GM12865 (cell line): ENCODE measurements around the gene WDR45B.

Experiments
- DNase-seq: peaks from one replicate; pipeline ENCODE4 v3.0.0; 2010; ENCODE audit warnings: low read depth
- H3K4me3 ChIP-seq: 2 replicates; pipeline ENCODE4 v1.5.1; 2011; ENCODE audit warnings: mild to moderate bottlenecking, low read depth, low read length, control low read depth
- TF ChIP-seq, protein P1 (sequence below): IDR thresholded peaks from 2 replicates; pipeline ENCODE4 v1.5.1; 2011; ENCODE audit warnings: low read length, control low read depth, low read depth, inconsistent platforms; ENCODE audit not compliant: insufficient read depth; ENCODE audit errors: missing control alignments

The WDR45B gene

GRCh38 chr17:82631544-82631943, 16.7 kb downstream of the WDR45B start:
- no peak for DNase-seq
- H3K4me3 ChIP-seq = no peak overlapping the region
- TF ChIP-seq, protein P1, sequence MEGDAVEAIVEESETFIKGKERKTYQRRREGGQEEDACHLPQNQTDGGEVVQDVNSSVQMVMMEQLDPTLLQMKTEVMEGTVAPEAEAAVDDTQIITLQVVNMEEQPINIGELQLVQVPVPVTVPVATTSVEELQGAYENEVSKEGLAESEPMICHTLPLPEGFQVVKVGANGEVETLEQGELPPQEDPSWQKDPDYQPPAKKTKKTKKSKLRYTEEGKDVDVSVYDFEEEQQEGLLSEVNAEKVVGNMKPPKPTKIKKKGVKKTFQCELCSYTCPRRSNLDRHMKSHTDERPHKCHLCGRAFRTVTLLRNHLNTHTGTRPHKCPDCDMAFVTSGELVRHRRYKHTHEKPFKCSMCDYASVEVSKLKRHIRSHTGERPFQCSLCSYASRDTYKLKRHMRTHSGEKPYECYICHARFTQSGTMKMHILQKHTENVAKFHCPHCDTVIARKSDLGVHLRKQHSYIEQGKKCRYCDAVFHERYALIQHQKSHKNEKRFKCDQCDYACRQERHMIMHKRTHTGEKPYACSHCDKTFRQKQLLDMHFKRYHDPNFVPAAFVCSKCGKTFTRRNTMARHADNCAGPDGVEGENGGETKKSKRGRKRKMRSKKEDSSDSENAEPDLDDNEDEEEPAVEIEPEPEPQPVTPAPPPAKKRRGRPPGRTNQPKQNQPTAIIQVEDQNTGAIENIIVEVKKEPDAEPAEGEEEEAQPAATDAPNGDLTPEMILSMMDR = no peak

- DNase-seq = no peak
- H3K4me3 ChIP-seq = no peak overlapping the region
- TF ChIP-seq, protein P1 = no peak
Measured at GRCh38 chr17:82630212-82630611, 18.0 kb downstream of the WDR45B start.

DNA sequence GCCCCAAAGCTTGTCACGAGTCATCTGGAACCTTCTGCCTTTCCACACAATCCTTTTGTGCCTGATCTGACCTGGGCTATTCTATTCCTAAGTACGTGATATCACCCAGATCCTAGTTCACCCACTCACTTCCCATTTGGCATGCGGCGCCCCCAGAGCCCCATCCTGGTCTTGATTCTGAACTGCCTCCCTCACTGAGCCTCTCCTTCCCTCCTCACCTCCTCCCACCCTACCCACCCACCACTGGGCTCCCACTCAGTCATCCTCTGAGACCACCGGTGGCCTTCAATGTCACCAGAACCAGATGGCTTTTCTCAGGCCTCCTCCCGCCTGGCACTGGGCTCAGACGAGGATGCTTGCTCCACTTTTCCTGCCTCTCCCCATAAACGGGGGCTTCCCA, 18.5 kb downstream of the WDR45B start:
- no peak overlapping the region for H3K4me3 ChIP-seq
- DNase-seq = no peak
- TF ChIP-seq, protein P1 = no peak

DNA sequence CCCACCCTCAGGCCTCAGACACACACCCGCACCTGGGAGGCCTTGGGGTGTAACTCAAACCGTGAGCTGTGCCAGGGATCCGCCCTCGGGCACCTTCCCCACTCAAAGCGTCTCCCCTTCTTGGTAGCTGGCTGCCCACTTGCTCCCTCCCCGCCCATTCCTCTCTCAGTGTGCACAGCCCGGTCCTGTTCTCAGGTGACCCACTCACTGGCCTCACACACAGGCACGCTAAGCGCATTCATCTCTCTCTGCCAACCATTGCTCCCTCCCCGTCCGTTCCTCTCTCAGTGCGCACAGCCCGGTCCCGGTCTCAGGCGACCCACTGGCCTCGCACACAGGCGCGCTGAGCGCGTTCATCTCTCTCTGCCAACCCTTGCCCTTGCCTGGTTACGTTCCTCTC, 20.8 kb downstream of the WDR45B start:
- TF ChIP-seq, protein P1 = no peak
- H3K4me3 ChIP-seq = no peak overlapping the region
- no peak for DNase-seq

- no peak overlapping the region for H3K4me3 ChIP-seq
- no peak for DNase-seq
- TF ChIP-seq, protein P1 = no peak
Measured at GRCh38 chr17:82623707-82624106, 24.5 kb downstream of the WDR45B start.

GRCh38 chr17:82619641-82620040, 28.6 kb downstream of the WDR45B start:
- TF ChIP-seq, protein P1 = no peak
- no peak for DNase-seq

GRCh38 chr17:82619211-82619610, 29.0 kb downstream of the WDR45B start:
- H3K4me3 ChIP-seq = no peak overlapping the region
- DNase-seq = no peak
- TF ChIP-seq, protein P1 = no peak

More at GRCh38 chr17:82619641-82620040, 28.6 kb downstream of the WDR45B start:
- H3K4me3 ChIP-seq = no peak overlapping the region
